ENCODE results near the gene NEDD4L.

DNA sequence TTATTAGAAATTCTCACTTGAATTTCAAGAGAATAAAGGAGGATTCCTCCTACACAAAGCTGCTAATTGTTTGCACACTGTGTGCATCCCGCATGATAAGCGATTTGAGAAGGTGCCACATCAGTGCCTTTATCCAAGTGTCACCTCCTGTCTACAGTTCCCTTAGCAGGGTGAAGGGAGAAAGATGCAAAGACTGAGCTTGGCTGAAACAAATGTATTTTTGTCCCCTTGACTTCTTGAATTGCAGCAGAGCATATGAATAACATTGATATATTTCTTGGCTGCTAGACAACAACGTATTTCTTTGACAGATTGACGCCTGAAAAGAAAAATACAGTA lies 255.1 kb downstream of the NEDD4L start:
- TF ChIP-seq, protein P1, sequence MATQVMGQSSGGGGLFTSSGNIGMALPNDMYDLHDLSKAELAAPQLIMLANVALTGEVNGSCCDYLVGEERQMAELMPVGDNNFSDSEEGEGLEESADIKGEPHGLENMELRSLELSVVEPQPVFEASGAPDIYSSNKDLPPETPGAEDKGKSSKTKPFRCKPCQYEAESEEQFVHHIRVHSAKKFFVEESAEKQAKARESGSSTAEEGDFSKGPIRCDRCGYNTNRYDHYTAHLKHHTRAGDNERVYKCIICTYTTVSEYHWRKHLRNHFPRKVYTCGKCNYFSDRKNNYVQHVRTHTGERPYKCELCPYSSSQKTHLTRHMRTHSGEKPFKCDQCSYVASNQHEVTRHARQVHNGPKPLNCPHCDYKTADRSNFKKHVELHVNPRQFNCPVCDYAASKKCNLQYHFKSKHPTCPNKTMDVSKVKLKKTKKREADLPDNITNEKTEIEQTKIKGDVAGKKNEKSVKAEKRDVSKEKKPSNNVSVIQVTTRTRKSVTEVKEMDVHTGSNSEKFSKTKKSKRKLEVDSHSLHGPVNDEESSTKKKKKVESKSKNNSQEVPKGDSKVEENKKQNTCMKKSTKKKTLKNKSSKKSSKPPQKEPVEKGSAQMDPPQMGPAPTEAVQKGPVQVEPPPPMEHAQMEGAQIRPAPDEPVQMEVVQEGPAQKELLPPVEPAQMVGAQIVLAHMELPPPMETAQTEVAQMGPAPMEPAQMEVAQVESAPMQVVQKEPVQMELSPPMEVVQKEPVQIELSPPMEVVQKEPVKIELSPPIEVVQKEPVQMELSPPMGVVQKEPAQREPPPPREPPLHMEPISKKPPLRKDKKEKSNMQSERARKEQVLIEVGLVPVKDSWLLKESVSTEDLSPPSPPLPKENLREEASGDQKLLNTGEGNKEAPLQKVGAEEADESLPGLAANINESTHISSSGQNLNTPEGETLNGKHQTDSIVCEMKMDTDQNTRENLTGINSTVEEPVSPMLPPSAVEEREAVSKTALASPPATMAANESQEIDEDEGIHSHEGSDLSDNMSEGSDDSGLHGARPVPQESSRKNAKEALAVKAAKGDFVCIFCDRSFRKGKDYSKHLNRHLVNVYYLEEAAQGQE (IDR thresholded peaks at IDR 0.05; ENCODE audit: insufficient read depth in 1 of 2, low read depth in 2 of 2, low read length in 1 of 2), result no peak
- TF ChIP-seq, protein P2, sequence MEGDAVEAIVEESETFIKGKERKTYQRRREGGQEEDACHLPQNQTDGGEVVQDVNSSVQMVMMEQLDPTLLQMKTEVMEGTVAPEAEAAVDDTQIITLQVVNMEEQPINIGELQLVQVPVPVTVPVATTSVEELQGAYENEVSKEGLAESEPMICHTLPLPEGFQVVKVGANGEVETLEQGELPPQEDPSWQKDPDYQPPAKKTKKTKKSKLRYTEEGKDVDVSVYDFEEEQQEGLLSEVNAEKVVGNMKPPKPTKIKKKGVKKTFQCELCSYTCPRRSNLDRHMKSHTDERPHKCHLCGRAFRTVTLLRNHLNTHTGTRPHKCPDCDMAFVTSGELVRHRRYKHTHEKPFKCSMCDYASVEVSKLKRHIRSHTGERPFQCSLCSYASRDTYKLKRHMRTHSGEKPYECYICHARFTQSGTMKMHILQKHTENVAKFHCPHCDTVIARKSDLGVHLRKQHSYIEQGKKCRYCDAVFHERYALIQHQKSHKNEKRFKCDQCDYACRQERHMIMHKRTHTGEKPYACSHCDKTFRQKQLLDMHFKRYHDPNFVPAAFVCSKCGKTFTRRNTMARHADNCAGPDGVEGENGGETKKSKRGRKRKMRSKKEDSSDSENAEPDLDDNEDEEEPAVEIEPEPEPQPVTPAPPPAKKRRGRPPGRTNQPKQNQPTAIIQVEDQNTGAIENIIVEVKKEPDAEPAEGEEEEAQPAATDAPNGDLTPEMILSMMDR (IDR thresholded peaks at IDR 0.05), result no peak
- TF ChIP-seq POLR2AphosphoS5 (IDR thresholded peaks at IDR 0.05; ENCODE audit: low read depth, low read length) (no peak), SIN3A (IDR thresholded peaks at IDR 0.05; ENCODE audit: borderline replicate concordance, insufficient read depth, low read depth, low read length) (no peak)
